GM10847 (cell line): Measurements from ENCODE around the gene ZYG11B.

Experiments used
- POLR2A ChIP-seq: IDR thresholded peaks from 2 replicates; pipeline ENCODE4 v1.6.1; 2011; ENCODE audit not compliant: insufficient read length; ENCODE audit errors: extremely low read depth

The ZYG11B gene

GRCh38 chr1:52795464-52795863 lies 69.2 kb downstream of the ZYG11B start:
- TF ChIP-seq POLR2A = no peak

- no peak for TF ChIP-seq POLR2A
These were observed 72.1 kb downstream of the ZYG11B start for GRCh38 chr1:52798331-52798730.

- no peak for TF ChIP-seq POLR2A
These were observed 74.8 kb downstream of the ZYG11B start for GRCh38 chr1:52801011-52801410.

- TF ChIP-seq POLR2A = no peak
These were observed 88.2 kb downstream of the ZYG11B start for GRCh38 chr1:52814465-52814864.

- TF ChIP-seq POLR2A = no peak
These were observed 99.6 kb downstream of the ZYG11B start for GRCh38 chr1:52825868-52826267.

- no peak for TF ChIP-seq POLR2A
These were observed 108.5 kb downstream of the ZYG11B start for GRCh38 chr1:52834798-52835197.

- no peak for TF ChIP-seq POLR2A
These were observed 109.8 kb downstream of the ZYG11B start for GRCh38 chr1:52836035-52836434.

- peak; percentile 2 for TF ChIP-seq POLR2A
These were observed 116.5 kb downstream of the ZYG11B start, which contains the start of gene ZYG11A for GRCh38 chr1:52842643-52843310. TSS of gene ZYG11A (plus strand) at chr1:52842760. CDS start at chr1:52842884, 124 bp downstream.

- TF ChIP-seq POLR2A = no peak
These were observed 122.2 kb downstream of the ZYG11B start for GRCh38 chr1:52848423-52848822.

- no peak for TF ChIP-seq POLR2A
These were observed 124.7 kb downstream of the ZYG11B start for GRCh38 chr1:52850951-52851350.

- no peak for TF ChIP-seq POLR2A
These were observed 126.6 kb downstream of the ZYG11B start for GRCh38 chr1:52852854-52853253.

GRCh38 chr1:52855584-52855983 lies 129.3 kb downstream of the ZYG11B start:
- no peak for TF ChIP-seq POLR2A

- TF ChIP-seq POLR2A = no peak
These were observed 129.8 kb downstream of the ZYG11B start for GRCh38 chr1:52856026-52856425.

- TF ChIP-seq POLR2A = no peak
These were observed 131.2 kb downstream of the ZYG11B start for GRCh38 chr1:52857443-52857842.

GRCh38 chr1:52862666-52863458 lies 136.6 kb downstream of the ZYG11B start:
- TF ChIP-seq POLR2A = no peak

GRCh38 chr1:52867087-52867863 lies 141.0 kb downstream of the ZYG11B start:
- TF ChIP-seq POLR2A = no peak

GRCh38 chr1:52876843-52877242 lies 150.6 kb downstream of the ZYG11B start:
- TF ChIP-seq POLR2A = no peak
